GM18520 (cell line): ENCODE data around the gene ZNF345.
A peak's percentile ranks its signal among the peaks of the same experiment; 100 is the strongest.

ENCODE experiments used
- ATAC-seq: cut with Tn5 transposase; IDR thresholded peaks from one replicate; pipeline ENCODE4 v1.9.1; 2021; ENCODE audit not compliant: unreplicated experiment

ZNF345 gene

DNA sequence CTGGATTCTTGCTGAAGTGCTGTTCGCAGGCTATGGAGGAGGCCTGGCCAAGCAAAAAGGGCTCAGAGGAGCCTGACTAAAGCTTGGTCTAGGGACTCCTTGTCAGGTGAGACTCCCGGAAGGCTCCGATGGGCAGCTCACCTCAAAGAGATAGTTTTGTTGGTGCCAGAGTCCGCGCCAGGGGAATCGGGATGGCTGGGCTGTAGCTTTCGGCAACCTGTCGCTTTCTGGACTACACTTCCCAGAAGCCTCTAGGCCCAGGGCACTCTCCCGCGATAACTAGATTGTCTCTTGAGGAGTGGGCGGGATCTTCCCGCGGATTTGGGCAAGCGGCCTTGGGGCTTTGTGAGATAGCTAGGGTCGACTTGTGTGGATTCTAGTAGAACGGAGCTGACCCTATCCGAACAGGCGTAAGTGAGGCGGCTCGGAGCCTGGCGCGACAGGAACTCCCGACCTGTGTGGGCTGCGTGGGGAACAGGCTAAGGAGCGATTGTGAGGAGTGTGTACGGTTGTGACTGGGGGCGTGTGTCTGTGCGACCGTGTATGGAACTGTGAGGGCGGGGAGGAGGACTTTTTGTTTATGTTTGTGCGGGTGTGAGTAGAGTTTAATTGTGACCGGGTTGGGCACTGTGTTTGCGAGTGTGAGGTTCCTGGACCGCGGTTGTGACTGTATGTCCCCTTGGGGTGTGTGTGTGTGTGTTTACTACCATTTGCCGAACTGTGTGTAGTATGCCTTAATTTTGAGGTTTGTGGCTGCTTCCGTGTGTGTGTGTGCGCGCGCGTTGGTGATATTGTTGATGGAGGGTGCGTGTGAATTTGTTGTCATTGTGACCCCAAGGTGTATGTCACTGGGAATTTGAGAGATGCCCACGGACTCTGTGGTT is at the start of gene ZNF345:
ZNF345 (plus strand) TSS at position 318 of the 884 bp plus-strand sequence. CDS start 25,955 bp downstream, outside the sequence.
- ATAC-seq = peak; percentile 75

- no peak for ATAC-seq
Observed at GRCh38 chr19:36805364-36805763, 45.3 kb upstream of the ZNF345 start.

DNA sequence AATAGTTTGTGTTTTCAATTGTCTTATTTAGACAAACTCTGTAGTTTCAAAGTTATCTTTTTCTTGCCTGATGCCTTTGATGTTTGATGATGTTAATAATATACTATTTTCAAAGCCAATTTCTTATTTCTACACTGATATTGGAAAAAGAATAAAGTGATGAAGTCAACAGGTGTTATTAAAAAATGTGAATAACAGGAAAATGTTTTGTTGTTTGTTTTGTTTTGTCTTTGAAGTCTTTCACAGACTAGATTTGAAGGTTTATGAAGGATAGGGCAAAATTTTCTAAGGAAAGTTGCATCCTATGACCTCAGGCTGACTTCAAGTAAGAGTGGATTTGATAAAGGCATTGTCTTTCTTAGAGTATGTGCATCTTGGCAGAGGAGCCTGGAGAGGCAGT is 43.6 kb upstream of the ZNF345 start:
- no peak for ATAC-seq

- ATAC-seq = no peak
Observed at GRCh38 chr19:36819130-36819630, 31.5 kb upstream of the ZNF345 start.

GRCh38 chr19:36821758-36822157 is 28.9 kb upstream of the ZNF345 start:
- ATAC-seq = no peak

GRCh38 chr19:36833430-36833829 is 17.2 kb upstream of the ZNF345 start:
- no peak for ATAC-seq

- no peak for ATAC-seq
Observed at GRCh38 chr19:36837176-36837905, 13.3 kb upstream of the ZNF345 start.

DNA sequence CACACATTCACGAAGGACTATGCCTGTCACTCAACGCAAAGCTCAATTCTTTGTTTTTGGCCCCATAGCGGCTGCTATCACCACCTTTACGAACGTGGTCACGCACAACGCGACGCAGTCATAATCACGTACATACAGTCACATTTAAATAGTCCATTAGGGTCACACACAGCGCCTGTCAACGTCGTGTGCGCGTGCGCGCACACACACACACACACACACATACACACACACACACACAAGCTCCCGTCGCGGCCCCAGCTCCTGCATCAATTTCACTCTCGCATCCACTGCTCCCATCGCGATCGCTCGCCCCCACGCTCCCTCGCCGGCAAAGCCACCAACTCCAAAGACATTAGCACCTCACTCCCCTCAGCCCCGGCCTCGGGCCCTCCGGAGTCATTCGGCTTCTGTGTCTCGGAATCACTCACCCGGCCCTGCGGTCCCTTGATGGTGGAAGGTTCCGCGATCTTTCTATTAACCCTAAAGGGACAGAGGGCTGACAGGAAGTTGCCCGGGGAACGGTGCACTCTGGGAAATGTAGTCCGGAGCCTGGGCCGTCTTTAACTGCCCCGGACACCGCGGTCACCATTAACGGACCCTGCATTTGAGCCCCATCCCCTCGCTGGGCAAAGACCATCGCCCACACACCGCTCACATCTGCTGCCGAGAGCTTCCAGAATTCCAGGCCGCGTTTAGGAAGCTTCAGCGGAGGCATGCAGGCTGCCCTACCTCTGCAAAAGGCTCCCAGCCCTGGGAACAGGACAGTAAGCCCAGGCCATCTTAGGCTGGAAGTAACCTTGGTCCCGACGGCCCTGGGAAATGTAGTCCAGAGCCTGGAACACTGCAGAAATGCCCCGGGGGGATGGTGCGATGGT is 12.5 kb upstream of the ZNF345 start, which contains the start of gene ZNF790:
ZNF790 (minus strand) TSS at position 482 of the 878 bp plus-strand sequence. CDS start 12,768 bp downstream, outside the sequence.
- peak; percentile 89 for ATAC-seq

GRCh38 chr19:36838784-36839324 is 11.8 kb upstream of the ZNF345 start:
- no peak for ATAC-seq

DNA sequence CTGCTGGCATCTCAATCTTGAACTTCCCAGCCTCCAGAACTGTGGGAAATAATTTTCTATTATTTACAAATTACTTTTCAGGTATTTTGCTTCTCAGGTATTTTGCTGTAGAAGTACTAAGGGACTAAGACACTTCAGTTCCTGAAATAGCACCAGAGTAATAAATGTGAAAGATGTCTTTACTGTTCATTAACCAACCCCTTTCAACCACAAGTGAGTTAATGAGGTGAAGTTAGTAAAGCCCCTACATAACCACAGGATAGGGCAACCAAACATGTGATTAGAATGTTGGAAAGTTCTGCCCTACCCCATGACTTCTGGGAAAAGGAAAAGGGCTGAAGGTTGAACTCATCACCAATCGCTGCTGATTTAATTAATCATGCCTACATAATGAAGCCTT is 2.7 kb upstream of the ZNF345 start:
- no peak for ATAC-seq

DNA sequence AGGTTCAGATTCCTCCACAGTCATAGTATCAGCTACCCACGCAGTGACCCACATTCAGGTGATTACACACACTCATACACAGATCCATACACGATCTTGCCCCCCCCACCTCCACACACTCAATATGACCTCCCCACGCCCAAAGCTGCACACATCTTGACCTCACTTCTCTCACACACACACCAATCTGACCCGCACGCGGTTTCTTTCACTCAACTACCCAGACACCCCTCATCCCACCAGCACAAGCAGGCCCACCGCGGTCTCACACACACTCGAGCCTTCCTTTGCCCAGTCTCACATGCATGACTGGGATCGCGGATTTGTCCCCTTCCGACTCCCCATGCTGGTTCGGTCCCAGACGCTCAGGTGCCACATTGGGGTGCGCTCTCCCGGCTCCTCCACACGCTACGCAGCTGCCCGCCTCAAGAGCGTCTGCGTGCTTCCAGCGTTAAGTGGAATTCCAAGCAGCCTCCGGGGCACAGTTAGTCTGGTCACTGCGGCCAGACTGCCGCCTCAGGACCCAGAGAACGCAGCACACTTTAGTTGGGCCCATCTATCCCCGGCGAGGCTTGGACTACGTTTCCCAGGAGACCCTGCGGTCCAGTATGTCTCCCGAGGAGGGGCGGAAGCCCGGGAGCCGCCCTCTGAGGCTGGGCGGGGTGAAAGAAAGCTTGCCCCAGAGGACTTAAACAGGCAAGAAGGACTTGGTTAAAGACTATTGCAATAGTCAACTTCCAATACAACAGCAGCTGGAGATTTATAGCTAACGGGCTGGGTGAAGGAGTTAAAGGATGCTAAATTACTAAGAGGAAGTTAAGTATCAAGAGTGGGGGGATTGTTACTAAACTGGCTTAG is 746 bp upstream of the ZNF345 start:
- ATAC-seq = peak; percentile 68

GRCh38 chr19:36851898-36852297 is 1.2 kb downstream of the ZNF345 start:
- ATAC-seq = no peak

DNA sequence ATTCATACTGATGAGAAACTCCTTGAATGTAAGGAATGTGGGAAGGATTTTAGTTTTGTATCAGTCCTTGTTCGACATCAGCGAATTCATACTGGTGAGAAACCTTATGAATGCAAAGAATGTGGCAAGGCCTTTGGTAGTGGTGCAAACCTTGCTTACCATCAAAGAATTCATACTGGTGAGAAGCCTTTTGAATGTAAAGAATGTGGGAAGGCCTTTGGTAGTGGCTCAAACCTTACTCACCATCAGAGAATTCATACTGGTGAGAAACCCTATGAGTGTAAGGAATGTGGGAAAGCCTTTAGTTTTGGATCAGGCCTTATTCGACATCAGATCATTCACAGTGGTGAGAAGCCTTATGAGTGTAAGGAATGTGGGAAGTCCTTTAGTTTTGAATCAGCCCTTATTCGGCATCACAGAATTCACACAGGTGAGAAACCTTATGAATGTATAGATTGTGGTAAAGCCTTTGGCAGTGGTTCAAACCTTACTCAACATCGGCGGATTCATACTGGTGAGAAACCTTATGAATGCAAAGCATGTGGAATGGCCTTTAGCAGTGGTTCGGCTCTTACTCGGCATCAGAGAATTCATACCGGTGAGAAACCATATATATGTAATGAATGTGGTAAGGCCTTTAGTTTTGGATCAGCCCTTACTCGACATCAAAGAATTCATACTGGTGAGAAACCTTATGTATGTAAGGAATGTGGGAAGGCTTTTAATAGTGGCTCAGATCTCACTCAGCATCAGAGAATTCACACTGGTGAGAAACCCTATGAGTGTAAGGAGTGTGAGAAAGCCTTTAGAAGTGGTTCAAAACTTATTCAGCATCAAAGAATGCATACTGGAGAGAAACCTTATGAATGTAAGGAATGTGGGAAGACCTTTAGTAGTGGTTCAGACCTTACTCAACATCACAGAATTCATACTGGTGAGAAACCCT is 26.6 kb downstream of the ZNF345 start:
- ATAC-seq = no peak

- ATAC-seq = no peak
Observed at GRCh38 chr19:36891768-36892357, 41.2 kb downstream of the ZNF345 start.

- no peak for ATAC-seq
Observed at GRCh38 chr19:36894849-36895383, 44.2 kb downstream of the ZNF345 start.

- ATAC-seq = no peak
Observed at GRCh38 chr19:36898422-36898821, 47.7 kb downstream of the ZNF345 start.

GRCh38 chr19:36915992-36916830 is 65.5 kb downstream of the ZNF345 start, which contains the start of the genes ZNF568 and ZNF829:
Gene ZNF568, plus strand, starts transcription at chr19:36916332. Its CDS starts 6,439 bp downstream, at chr19:36922771.
Gene ZNF829, minus strand, starts transcription at chr19:36916291. Its CDS starts 1,124 bp downstream, at chr19:36915167.
- peak; percentile 86 for ATAC-seq
